Activated CD4-positive, alpha-beta T cell treated with anti-CD3 and anti-CD28 coated beads, Interleukin-2, amount 50 U/mL, for 48 hours (primary cell): ENCODE results near the gene SOX18.
A peak's percentile ranks its signal among the peaks of the same experiment; 100 is the strongest.
"Not testable (repeated sequence)": the region's sequence is repeated elsewhere in the genome, so short reads cannot be mapped to it uniquely, and the experiment has no call there.

Source experiments
- DNase-seq, 2 experiments: peaks; one replicate each; pipeline ENCODE4 v3.0.0-alpha.2; 2020

SOX18 gene

DNA sequence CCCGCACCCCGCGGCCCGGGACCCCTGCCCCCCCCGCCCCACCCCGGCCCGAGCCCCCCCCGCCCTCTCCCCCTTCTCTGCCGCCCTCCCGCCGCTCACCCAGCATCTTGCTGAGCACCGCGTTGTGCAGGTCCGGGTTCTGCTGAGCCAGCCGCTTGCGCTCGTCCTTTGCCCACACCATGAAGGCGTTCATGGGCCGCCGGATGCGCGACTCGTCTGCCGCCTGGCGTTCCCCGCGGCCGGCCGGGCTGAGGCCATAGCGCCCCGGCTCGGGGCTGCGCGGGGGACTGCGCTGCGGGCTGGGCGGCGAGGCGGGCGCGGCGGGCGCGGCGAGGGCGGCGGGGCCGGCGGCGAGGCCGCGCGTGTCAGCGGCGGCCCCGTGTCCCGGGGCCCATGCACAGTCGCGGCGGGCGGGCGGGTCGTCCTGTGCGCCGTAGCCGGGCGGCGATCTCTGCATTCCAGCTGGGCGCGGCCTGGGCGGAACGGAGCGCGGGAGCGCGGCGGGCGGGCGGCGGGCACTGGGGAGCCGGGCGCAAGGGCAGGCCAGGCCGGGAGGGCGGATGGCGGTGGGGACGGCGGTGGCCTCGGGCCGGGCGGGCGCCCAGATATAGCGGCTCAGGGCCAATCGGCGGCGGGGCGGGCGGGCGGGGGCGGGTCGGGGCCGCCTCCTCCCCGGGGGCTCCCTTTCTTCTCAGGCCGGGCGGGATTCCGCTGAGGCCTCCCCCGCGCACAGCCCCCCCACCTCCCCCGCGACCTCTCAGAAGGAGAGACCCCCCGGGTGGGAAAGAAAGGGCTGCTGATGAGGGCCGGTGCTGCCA lies at the start of gene SOX18:
Gene SOX18 (minus strand): TSS at position 580 of the 818 bp plus-strand sequence. CDS start 123 bp downstream, at position 457.
- peak in 1 of 2 experiments; percentile 56 for DNase-seq

- no peak for DNase-seq
Measured at GRCh38 chr20:64098471-64099013, 49.1 kb upstream of the SOX18 start.

GRCh38 chr20:64096535-64096934 lies 47.1 kb upstream of the SOX18 start:
- no peak for DNase-seq

DNA sequence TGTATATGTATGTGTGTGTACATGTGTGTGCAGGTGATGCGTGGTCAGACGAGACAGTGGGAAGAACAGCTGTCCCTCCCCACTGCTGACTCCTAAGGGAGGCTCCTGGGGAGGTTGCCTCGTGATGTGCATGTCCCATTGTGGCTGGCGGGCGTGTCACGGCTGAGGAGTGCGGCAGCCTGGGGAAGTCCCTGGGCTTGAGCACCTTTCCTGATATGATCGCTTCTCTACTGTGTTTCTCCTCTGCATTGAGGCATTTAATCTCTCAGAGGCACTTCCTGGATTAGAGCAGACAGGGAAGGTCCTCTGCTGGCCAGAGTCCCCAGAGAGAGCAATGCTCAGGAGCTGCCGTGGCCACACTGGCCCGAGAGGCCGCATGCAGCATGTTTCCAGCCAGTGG lies 46.5 kb upstream of the SOX18 start:
- DNase-seq, result peak in 1 of 2 experiments; percentile 39

DNA sequence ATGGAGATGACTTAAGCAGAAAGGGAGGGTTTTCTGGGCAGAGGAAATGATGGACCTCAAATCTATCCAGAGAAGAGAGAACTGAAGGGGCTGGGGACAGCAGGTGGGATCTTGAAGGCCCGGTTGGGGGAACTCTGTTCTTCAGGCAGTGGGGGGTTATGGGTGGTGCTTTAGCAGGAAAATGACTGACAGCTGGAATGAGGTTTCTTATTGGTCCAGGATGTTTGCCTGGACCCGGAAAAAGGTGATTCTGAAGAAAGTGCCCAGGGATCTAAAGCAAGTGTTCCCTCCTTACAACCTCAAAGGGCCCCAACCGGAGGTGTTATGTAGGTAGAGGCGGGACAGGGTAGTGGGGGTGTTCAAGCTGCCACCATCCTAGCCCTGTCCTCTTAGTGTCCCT lies 46.0 kb upstream of the SOX18 start:
- no peak for DNase-seq

- DNase-seq, result no peak
Measured at GRCh38 chr20:64093013-64093503, 43.6 kb upstream of the SOX18 start.

DNA sequence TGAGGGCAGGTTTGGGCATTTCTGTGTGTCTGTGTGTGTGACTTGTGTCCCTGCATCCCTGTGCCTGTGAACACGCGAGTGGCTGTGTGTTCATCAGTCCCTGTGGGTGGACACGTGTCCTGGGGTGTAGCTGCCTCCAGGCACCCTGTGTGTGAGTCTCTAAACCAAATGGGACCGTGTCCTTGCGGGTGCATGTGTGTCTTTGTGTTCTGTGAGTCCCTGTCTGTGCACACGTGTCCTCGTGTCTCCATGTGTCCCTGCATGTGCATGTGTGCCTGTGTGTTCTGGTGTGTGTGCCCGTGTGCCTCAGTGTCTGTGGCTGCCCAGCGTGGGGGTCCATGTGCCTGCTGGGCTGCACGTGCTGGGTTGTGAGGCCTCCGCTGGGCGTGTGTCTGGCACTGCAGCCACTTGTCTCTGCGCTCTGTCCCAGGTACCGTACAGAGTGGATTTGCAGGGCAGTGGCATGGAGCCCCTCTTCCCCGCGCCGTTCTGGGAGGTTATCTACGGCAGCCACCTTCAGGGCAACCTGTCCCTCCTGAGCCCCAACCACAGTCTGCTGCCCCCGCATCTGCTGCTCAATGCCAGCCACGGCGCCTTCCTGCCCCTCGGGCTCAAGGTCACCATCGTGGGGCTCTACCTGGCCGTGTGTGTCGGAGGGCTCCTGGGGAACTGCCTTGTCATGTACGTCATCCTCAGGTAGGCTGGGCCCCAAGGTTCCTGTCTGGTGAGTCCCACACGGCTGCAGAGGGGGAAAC lies 43.0 kb upstream of the SOX18 start:
- no peak for DNase-seq

DNA sequence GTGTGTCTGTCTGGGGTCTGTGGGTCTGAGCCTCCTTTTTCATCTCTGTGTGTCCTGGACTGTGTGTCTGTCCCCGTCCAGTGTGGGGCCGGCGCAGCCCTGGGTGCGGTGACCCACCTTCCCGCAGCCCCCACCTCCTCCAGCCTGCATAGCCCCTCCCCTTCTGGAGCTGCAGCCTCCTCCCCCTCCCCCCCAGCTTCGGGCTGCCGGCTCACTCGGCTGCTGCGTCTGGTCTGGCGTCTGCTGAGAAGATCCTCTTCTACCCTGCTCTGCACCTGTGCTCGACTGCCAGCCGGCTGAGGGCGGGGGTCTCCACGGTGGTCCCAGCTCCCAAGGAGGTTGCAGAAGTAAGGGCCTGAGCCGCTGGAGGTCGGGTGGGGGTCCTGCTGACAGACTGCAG lies 42.3 kb upstream of the SOX18 start:
- no peak for DNase-seq

DNA sequence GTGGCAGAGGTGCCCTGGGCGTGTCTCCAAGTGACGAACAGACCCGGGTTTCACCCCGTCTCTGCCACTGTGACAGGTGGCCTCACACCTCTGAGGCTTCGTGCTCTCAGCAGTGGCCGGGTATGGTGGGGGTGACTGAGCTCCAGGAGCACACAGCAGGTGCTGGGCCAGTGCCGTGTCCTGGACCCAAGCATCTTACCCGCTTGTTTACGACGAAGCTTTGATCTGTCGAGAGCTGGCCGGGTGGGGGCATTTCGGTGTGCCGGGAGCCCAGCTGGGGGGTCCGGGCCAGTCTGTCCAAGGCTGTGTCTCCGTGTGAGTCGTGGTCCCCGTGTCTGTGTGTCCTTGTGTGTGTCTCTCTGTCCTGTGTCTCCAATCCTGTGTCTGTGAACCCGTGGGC lies 41.9 kb upstream of the SOX18 start:
- no peak for DNase-seq

GRCh38 chr20:64090165-64090564 lies 40.7 kb upstream of the SOX18 start:
- no peak for DNase-seq

- DNase-seq, result not testable (repeated sequence)
Measured at GRCh38 chr20:64088586-64088985, 39.1 kb upstream of the SOX18 start.

GRCh38 chr20:64087226-64087825 lies 37.9 kb upstream of the SOX18 start:
- DNase-seq, result not testable (repeated sequence)

- no peak for DNase-seq
Measured at GRCh38 chr20:64086801-64087200, 37.4 kb upstream of the SOX18 start.

- DNase-seq, result no peak
Measured at GRCh38 chr20:64084685-64085152, 35.3 kb upstream of the SOX18 start.

DNA sequence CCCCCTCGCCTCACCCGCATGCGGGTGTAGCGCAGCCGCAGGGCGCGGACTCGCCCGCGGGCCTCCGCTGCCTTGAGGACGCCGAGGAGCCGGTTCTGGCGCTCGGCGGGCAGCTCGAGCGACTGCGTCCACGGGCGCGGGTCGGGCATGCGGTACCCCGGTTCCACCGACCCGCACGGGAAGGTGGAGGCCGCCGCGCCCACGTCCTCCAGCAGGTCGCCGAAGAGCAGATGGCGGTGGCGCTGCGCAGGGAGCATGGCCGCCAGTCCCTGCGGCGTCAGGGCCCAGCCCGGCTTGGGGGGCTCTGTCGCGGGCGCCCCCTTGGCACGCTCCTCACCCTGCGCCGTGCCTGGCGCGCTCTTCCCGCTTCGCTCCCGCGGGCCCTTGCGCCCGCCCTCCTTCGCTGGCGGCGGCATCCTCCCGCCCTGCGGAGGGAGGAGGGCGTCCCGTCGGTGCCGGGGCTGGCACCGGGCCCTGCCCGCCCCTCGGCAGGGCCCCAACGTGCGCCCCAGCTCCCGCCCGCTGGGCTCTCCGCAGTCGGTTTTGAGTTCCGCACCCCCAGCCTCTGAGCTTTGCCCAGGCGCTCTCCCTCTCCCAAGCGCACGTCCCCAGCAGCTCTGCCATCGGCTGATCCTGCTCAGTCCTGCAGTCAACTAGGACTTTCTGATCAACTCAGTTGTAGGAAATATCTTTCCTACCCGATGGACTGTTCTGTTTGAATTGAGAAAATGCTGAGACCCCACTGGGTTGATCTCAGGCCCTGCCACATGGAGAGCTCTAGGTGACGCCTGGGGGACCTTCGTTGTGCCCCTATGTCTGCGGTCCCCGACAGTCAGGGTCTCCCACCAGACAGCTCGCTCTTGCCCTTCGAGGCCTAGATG lies 34.6 kb upstream of the SOX18 start, which contains the start of gene LKAAEAR1:
Gene LKAAEAR1 (minus strand): TSS at position 595 of the 881 bp plus-strand sequence. CDS start 179 bp downstream, at position 416.
- DNase-seq, result no peak

- peak; percentile 77 to 82 for DNase-seq
Measured at GRCh38 chr20:64083378-64083803, 34.0 kb upstream of the SOX18 start.

DNA sequence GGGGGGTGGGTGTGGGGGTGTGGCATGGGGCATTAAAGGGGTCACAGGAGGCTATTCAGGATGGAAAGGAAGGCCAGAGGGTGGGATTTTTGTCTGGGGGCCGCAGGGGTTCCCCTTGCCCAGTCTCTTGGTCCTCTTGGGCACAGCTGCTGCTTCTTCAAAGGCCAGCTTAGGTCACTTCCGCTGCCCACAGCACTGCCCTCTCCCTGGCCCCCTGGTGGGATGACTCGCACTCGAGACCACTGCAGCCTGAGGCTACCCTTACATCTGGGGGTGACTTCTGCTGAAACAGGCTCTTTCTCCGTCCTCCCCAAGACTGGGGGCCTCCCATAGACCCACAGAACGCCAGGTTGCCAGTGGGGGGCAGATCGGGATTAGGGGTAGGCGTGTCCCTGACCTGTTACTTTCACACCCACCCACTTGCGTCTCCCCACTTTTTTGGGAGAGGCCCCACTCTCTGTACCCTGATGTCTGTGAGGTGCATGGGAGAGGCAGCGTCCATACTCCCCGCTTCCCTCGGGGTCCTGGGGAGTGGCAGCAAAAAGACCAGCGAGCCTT lies 33.5 kb upstream of the SOX18 start:
- no peak for DNase-seq

DNA sequence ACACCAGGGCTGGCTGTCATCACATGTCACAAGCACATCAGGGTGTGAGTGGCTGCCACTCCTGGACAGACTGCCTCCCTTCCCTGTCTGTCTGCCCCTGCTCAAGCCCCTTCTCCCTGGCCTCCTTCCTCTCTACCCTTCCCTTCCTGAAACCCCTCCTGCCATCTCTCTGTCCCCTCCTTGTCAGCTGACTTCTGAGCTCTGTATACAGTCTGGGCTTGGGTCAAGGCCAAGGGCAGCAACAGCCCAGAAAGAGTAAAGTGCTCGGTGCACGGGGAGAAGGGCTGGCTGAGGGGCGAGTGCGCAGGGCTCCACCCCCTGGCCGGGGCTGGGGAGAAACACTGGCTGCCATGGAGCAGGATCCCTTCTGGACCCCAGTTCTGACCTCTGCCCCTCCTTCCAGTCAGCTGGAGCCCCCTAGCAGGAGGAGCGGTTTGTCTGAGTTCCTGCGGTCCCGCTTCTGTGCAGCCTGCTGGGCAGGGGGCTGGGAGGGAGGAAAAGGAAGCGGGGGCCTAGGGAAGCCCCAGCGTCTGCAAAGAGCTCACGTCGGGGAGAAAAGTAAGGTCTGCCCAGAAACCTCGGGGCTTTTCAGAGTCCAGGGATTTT lies 32.8 kb upstream of the SOX18 start:
- no peak for DNase-seq

DNA sequence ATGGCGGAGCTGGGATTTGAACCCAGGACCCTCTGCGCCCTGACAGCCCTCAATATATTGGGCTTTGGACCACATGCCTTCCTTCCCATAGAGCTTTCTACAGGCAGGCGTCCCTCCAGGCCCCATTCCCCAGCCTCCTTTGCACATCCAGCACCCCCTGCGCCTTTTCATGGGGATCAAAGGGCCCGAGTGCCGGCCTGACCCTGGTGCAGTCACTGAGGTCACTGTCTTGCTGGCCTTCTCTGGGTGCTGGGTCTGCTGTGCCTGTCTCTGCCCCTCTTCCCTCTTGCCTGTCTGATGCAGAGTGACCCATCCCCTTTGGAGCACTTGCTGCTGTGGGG lies 32.2 kb upstream of the SOX18 start:
- DNase-seq, result no peak

DNA sequence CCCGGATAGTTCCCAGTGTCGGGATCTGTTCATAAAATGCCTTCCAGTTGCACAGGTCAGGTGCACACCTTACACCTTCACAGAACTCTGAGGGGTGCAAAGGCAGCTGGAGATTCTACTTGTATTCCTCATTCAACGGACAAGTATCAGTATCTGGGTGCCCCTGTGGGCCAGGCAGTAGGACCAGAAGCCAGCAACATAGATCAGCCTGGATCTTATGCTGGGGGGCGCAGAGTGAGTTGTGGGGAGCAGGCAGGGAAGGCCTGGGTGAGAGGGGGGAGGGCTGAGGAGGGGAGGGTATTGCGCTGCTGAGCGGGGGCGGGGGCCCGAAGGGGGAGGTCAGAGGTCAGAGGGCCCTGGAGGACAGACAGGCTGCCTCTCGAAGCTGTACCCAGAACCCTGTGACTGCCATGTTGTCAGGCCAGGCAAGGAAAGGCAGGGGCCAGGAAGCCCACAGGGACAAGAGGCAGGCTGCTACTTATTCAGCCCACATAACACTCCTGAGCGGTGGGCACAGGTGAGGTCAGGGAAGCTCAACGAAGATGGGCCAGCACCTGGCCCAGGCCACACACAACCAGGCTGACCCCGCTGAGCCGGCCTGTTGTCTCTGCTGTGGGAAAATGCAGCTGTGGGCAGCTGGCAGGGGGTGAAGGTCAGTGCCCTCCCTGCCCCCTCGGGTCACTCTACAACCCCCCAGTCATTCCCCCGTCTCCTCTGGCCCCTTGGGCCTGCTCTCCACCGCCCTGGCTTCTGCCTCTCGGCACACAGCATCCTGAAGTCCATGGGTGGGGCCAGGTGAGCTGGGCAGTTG lies 31.6 kb upstream of the SOX18 start:
- no peak for DNase-seq
